Mesothelial cell of epicardium (in vitro differentiated cells): ENCODE results near the gene NCK2. TPM values are rescaled to one million over a fixed set of nuclear protein-coding genes. Genes with fewer than 3 reads are reported as not detected.

Source experiments
- DNase-seq, 2 experiments: peaks; one replicate each; pipeline ENCODE4 v3.0.0; 2021; ENCODE audit warnings: low spot score in 2 of 2; ENCODE audit not compliant: unreplicated experiment in 2 of 2
- H3K27ac Mint-ChIP-seq: 2 replicates; pipeline ENCODE4 v1.8.0; 2021; ENCODE audit warnings: mixed read lengths
- H3K27me3 Mint-ChIP-seq: 2 replicates; pipeline ENCODE4 v1.8.0; 2021; ENCODE audit warnings: low read depth, mixed read lengths
- H3K36me3 Mint-ChIP-seq: 2 replicates; pipeline ENCODE4 v1.8.0; 2021; ENCODE audit warnings: mixed read lengths
- H3K4me1 Mint-ChIP-seq: 2 replicates; pipeline ENCODE4 v1.8.0; 2021; ENCODE audit warnings: mixed read lengths
- H3K4me3 Mint-ChIP-seq: 2 replicates; pipeline ENCODE4 v1.8.0; 2021; ENCODE audit warnings: mild to moderate bottlenecking, moderate library complexity, mixed read lengths
- H3K9me3 Mint-ChIP-seq: 2 replicates; pipeline ENCODE4 v1.8.0; 2021; ENCODE audit warnings: mixed read lengths
- total RNA-seq: library from RNA; stranded (reverse); gene quantifications from 3 replicates; pipeline ENCODE4 v1.2.1, GENCODE V29; 2021
- TF ChIP-seq, protein P1 (sequence below): fragments of 200-600 bp; sonication (generic); IDR thresholded peaks from one replicate; pipeline ENCODE4 v1.5.0; 2021; ENCODE audit warnings: antibody characterized with exemption; ENCODE audit not compliant: unreplicated experiment

The NCK2 gene
- total RNA-seq, 1 donor from 2014 or later, result 59.5 TPM

DNA sequence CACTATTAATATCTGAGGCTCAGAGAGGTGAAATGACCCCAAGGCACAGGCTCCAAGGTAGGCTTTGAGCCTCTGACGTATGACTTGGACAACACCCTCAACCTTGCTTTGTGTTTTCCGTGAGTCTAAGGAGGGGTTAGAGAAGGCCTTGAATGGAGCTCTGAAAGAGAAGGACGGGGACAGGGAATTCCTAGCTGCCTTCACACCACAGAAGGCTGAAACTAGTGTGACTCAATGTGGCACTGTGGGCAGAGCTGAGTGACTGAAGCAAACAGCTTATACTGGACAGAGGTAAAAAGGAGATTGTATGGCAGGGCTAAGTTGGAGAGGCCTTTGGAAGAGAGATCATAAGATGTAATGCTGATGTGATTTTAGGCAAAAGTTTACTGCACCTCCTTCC, 3.5 kb upstream of the NCK2 start:
- Mint-ChIP-seq H3K36me3 (no peaks in the 10 kb centered on the region), H3K9me3 (no peaks in the 10 kb centered on the region), H3K27me3 (peaks cover 5% of the 10 kb centered on the region), H3K4me3 (no peak overlapping the region), H3K27ac (no peak overlapping the region), H3K4me1 (peaks cover 24% of the 10 kb centered on the region)
- TF ChIP-seq, protein P1, sequence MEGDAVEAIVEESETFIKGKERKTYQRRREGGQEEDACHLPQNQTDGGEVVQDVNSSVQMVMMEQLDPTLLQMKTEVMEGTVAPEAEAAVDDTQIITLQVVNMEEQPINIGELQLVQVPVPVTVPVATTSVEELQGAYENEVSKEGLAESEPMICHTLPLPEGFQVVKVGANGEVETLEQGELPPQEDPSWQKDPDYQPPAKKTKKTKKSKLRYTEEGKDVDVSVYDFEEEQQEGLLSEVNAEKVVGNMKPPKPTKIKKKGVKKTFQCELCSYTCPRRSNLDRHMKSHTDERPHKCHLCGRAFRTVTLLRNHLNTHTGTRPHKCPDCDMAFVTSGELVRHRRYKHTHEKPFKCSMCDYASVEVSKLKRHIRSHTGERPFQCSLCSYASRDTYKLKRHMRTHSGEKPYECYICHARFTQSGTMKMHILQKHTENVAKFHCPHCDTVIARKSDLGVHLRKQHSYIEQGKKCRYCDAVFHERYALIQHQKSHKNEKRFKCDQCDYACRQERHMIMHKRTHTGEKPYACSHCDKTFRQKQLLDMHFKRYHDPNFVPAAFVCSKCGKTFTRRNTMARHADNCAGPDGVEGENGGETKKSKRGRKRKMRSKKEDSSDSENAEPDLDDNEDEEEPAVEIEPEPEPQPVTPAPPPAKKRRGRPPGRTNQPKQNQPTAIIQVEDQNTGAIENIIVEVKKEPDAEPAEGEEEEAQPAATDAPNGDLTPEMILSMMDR, result no peak
- DNase-seq, result no peak

DNA sequence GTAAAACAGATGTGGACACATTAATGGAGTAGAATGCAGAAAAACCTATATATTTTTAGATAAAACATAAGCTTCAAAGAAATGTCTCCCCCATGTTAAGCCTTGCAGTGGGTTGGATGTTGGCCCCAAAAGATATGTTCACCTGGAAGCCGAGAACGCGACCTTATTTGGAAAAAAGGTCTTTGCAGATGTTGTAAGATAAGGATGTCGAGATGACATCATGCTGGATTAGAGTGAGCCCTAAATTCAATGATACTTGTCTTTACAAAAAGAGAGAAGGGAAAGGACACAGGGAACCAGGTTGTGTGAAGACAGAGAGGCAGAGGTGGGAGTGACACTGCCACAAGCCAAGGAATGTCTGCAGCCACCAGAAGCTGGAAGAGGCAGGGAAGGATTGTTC, 3.1 kb upstream of the NCK2 start:
- H3K27ac Mint-ChIP-seq, result no peak overlapping the region
- H3K36me3 Mint-ChIP-seq, result no peaks in the 10 kb centered on the region
- H3K9me3 Mint-ChIP-seq, result no peaks in the 10 kb centered on the region
- H3K4me1 Mint-ChIP-seq, result peaks cover 29% of the 10 kb centered on the region
- H3K27me3 Mint-ChIP-seq, result peaks cover 5% of the 10 kb centered on the region
- DNase-seq, result no peak
- H3K4me3 Mint-ChIP-seq, result no peak overlapping the region
- TF ChIP-seq, protein P1, result no peak

DNA sequence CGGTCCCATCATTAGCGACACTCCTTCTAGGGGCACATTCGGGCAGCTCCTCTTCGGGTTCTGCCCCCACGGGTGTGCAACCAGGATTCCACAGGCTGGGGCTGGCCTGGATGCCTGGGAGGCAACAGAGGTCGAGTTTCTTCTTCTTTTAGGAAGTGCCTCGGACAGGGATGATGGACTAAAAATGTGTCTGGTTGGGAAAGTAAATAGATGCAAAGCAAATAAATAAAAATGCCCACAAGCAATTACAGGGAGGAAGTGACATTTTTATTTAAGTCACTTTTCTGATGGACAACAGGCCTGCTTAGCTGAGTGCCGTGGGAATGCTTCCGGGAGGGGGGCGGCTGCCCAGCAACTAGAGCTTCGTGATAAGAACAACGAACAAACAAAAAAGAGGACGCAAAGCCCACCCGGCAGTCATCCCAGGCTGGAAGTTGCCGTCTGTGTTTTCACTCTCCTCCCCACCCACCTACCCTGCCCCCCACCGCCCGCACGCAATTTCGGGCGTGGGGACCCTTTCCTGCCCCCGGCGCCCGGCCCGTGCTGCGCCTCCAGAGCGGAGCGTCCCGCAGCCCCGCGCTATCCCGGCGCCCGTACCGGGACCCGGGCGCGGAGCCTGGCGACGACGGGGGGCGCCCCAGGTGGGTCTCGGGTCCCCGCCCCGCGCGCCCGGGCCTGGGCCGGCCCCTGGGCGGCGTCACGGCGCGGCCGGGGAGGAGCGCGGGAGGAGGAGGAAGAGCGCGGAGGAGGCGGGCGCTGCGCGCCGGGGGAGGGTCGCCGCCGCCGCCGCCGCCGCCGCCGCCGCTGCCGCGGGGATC, 412 bp upstream of the NCK2 start:
- DNase-seq, result peak; percentile 59 to 74
- H3K4me1 Mint-ChIP-seq, result peaks cover 43% of the 10 kb centered on the region

DNA sequence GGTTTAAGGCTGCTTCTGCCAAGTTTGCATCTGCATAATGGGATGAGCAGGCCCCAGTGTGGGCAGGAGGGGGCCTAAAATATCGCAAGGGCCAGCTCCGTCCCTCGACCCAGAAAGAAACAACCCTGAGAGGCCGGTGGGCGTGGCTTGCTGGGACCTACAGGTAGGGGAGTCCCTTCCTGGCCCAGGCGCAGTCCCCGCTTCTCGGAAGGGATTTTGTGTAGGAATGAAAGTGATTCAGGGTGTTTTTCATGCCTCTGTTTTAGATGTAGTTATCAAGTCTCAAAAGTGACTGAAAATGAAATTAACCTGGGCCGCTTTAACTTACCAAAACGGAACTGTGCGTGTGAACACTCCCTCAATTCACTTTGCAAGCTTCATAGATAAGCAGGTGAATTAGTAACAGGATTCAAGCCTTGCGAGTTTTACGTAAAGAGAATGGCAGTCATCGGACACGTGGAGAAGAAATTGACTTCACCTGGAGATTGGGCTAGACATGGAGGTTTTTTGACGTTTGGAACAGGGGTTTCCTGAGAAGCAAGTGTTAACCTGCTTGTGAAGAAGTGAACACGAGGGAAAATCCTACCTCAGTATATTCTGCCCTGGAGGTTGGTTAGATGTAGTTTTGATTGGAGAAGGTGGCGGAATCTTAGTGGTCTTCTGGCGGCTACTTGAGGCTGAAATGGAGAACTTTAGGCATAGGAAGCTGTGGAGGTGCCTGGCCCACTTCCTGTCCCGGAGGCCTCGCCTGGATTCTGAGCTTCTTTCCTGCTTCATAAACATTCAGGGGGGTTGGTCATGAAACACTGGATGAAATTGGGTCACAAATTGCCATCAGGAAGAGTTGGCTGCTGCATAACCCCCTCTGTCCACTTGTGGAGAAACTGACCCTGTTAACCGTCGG, 1.7 kb downstream of the NCK2 start:
- no peaks in the 10 kb centered on the region for H3K9me3 Mint-ChIP-seq
- TF ChIP-seq, protein P1, result no peak
- no peaks in the 10 kb centered on the region for H3K27me3 Mint-ChIP-seq
- DNase-seq, result peak; percentile 42 to 62
- H3K4me3 Mint-ChIP-seq, result peak overlapping the region; percentile 79
- H3K27ac Mint-ChIP-seq, result peak overlapping the region; percentile 84
- H3K4me1 Mint-ChIP-seq, result peaks cover 36% of the 10 kb centered on the region
- peaks cover 8% of the 10 kb centered on the region for H3K36me3 Mint-ChIP-seq

More for the DNA sequence above, 412 bp upstream of the NCK2 start:
- Mint-ChIP-seq H3K27me3 (peaks cover 5% of the 10 kb centered on the region), H3K9me3 (no peaks in the 10 kb centered on the region), H3K36me3 (no peaks in the 10 kb centered on the region), H3K4me3 (peak overlapping the region; percentile 80), H3K27ac (peak overlapping the region; percentile 89)
- TF ChIP-seq, protein P1, result no peak

DNA sequence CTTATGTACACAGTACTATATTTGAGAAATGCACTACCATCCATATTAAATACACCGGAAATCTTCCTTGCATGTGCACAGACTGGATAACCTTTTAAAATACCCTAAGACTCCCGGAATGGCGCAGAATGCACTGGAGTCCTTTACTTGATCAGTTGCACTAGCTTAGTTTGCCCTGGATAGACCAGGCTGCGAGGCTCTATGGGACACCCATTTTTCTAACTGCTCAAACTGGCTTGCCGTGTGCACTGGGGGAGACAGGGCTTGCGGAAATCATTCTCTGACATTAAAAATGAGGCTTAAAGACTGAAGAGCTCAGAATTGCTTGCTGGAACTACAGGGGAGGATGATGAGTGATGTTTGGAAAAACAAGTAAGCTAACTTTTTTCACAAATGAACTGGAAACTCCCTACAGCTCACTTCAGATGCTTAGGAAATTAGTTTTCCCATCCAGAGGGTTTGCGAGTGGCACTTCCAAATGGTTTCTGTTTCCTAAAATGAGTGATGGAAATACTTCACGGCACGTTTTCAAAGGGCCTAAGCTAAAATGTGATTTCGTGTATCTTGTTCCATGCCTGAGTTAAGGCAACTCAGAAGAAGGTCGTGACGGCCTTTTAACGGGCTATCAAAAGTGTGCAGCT, 2.7 kb downstream of the NCK2 start:
- H3K4me3 Mint-ChIP-seq, result peak overlapping the region; percentile 79
- H3K36me3 Mint-ChIP-seq, result peaks cover 8% of the 10 kb centered on the region
- peak in 1 of 2 experiments; percentile 7 for DNase-seq
- H3K4me1 Mint-ChIP-seq, result peaks cover 36% of the 10 kb centered on the region
- no peaks in the 10 kb centered on the region for H3K27me3 Mint-ChIP-seq
- H3K9me3 Mint-ChIP-seq, result no peaks in the 10 kb centered on the region
- TF ChIP-seq, protein P1, result no peak
- peak overlapping the region; percentile 78 for H3K27ac Mint-ChIP-seq
